ENCODE results near the gene GRIK1. TPM values are rescaled to one million over a fixed set of nuclear protein-coding genes. Genes with fewer than 3 reads are reported as not detected.

The GRIK1 gene
- total RNA-seq, 1 donor from 2014 or later: not detected

- no peak for ATAC-seq
Observed at GRCh38 chr21:29771491-29772066, 168.2 kb downstream of the GRIK1 start.

GRCh38 chr21:29763674-29764073, 176.1 kb downstream of the GRIK1 start:
- ATAC-seq: no peak

DNA sequence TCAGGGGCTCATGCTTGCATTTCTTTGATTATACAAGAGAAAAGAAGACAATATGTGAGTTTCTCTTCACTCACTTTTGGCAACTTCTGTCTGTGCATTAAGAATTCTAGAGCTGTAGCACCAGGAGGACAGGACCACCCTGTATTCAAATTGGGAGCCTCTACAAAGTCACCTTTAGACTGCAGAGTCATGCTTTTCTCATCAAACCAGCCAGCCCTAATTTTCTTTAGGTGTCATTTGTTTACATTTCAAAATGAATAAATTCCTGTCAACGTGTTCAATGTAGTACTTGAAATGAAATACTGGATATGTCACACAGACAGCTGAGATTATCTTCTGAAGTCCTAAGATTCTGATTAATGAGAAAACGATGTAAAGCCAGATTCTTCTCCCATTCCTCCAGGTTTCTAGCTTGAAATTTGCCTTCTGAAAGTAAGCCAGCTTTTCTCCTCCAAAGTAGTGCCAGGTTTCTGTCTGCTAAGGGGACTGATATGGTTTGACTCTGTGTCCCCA, 177.2 kb downstream of the GRIK1 start:
- no peak for ATAC-seq

DNA sequence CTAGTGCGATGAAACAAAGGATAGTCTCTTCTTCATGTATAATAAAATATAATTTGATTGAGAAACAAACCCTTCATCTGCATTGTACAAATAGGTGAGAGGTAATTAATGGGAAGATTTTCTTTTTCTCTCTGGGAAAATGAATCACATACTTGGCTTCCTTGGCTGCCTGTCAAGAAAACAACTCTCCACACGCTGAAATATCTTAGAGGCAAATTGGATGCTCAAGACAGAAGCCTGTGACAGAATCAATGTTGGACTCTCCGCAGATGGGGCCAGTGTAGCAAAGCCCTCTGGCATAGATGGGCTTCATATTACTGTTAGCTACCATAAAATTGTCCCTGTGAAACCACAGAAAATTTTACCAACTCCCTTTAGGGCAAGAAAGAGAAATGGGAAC, 186.6 kb downstream of the GRIK1 start:
- no peak for ATAC-seq

DNA sequence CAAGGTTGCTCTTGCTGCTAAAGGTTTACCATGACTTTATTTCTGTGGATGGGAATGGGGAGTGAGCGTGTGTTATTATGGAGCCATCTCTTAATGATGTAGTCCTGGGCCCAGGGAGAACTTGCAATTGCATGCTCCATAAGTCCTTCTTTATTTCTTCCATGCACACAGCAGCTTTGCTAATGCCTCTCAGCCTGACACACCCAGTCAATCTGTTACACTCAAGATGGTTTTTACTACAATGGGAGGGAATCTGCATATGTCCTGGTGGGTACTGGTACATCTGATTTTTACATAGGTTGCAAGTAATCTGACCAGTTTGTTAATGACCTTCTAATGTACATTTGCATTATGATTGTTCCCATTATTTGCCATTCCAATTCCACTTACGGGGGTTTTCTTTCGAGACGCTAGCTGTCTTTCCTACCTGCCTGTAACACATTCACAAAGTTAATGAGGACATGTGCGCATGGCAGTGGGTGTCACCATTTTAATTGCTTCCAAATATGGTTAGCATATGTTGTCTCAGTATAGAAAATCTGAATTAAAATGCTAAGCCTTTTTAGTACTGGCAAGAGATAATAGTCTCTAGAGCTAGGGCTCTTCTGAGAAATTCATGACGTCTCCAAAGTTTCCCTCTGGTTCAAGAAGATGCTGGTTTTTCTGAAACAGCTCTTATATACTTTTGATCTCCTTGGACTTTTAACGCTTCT, 188.2 kb downstream of the GRIK1 start:
- ATAC-seq: no peak

DNA sequence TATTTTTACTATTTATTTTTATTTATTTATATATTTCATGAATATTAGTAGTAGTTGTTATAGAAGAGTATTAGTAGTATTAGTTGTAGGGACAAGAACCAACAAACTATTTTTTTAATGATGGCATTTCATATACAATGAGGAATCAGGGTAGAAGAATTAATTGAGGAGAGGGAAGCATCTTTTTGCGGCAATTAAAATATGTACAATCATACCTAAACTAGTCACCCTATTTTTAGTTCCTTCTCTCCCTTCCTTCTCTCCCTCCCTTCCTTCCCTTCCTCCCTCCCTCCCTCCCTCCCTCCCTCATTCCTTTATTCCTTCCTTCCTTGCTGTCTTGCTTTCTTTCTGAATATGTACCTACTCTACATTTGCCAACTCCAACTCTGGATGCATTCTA, 189.8 kb downstream of the GRIK1 start:
- ATAC-seq: no peak

GRCh38 chr21:29749223-29749622, 190.6 kb downstream of the GRIK1 start:
- no peak for ATAC-seq

DNA sequence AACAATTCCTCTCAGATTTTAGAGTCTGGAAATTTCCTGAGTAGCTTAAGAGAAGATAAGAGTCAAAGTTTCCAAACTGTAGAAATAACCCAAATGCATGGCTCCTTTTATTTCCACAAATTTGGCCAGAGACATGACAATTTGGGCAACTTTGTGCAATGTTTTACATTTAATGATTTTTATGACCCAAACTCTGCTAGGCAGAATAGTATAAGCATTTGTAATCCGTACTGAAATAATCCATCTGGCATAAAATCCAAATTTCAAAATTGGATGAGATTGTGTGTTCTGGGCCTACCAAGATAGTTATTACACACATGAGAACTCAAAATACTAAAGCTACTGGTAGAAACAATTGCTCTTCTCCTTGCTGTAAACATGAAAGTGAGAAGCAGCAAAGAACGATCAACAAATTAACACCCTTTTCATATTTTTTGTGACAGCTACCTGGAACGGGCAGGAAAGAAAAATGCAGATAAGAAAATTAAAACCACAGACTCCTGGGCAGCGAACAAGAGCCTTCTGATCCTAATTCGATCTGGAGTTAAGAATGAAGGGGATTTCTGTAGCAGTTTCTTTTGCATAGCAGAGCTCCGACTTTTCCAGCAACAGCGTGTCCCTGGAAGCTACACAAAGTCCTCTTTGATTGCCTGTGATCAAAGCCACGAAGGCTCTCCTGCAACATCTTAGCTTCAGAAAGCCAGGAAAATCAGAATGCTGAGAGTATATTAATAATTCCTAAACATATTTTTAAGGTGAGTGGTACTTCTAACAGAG, 191.2 kb downstream of the GRIK1 start:
- no peak for ATAC-seq

DNA sequence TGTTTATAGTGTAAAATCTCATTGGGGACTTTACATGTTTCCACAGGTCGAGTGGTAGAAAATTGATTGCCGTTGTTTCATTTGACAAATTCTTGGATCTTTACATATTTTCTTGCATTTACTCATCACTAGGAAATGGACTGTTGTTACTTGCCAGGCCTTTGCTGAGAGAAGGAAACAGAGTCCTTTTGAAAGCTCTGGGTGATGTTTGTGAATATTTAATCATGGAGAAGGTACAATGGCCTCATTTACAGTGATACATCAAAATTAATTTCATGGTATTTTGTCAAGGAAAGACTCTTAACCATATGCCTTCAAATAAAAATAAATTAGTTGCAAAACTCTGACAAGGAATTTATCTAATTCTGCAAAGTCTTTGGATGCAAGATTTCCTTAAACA, 198.0 kb downstream of the GRIK1 start:
- no peak for ATAC-seq

- ATAC-seq: no peak
Observed at GRCh38 chr21:29739176-29739575, 200.6 kb downstream of the GRIK1 start.

GRCh38 chr21:29738730-29739129, 201.1 kb downstream of the GRIK1 start:
- no peak for ATAC-seq

DNA sequence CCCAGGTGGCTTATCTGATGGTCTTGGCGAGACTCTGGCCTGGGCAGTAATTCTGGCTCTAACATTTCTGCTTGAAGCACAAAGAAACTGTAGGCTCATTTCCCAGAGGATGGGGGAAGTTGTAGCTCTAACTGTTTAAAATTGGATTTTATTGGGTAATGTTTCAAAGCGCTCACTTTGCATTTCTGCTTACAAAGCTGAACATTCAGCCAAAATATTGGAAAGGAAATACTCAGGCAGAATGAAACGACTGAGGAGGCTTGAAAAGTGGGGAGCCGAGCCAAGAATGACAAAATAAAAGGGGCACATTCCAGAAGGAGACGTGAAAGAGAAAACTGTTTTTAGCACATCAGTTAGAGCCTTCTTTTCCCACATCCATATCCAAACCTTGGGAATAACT, 202.6 kb downstream of the GRIK1 start:
- no peak for ATAC-seq

DNA sequence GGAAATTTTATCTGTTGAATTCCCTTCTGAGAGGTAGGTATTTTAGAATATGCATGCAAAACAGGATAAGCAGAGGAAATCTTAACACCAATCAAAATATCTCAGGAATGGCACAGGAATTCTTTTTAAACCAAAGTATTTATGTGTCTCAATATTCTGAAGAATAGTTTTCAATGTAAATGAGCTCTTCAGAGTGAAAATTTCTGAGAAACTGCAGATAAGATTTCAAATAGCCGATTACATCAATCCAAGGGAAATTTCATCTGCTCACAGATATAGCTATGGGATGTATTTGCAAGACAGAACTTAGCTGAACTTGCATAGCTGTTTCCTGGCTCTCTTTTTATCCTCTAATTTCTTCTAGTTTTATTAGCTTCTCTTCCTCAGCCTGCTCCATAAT, 209.5 kb downstream of the GRIK1 start:
- no peak for ATAC-seq

GRCh38 chr21:29726044-29726443, 213.8 kb downstream of the GRIK1 start:
- no peak for ATAC-seq

GRCh38 chr21:29725025-29725736, 214.6 kb downstream of the GRIK1 start:
- no peak for ATAC-seq

DNA sequence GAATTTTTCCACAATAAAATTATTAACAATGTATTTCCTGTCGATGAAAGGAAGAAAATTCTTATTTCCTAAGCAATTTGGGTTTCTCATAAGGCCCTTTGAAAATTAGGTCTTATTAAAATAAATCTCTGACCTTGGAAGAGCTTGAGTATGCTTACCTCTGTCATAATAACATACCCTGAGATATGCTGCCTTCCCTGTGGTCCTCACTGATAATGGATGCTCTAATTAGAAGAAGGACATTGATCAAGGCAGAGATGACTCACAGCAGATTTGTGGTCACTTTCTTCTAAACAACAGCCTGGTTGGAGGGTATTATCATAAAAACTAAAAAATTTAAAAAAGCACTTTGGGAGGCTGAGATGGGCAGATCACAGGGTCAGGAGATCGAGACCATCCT, 217.8 kb downstream of the GRIK1 start:
- ATAC-seq: no peak

- no peak for ATAC-seq
Observed at GRCh38 chr21:29721221-29721620, 218.6 kb downstream of the GRIK1 start.

GRCh38 chr21:29719521-29719920, 220.3 kb downstream of the GRIK1 start:
- no peak for ATAC-seq

DNA sequence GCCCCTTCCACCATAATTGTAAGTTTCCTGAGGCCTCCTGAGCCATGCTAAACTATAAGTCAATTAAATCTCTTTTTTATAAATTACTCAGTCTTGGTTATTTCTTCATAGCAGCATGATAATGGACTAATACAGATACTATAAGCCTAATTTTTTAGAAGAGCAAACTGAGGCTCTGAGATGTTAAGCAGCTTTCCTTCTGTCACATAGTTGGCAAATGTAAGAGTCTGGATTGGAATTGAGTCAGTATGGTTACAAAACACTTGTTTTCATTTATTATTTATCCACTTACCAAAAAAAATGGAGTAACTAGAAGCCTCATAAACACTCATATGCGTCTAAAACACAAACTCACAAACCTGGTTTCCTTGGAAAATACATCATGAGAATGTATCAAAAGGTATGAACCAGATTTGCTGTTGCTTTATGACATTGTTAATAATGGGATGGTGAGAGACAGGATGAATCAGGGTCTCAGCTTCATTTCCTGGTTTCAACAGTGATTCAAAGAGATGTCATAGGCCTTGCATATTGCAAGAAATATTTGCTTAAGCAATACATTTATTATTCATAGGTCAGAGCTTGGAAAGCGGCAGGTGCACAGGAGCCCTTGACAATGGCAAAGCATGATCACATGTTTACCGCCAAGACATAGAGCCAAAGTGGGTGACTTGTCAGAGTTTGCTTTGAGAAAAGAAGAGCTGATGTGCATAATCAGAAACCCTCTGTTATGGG, 221.5 kb downstream of the GRIK1 start:
- ATAC-seq: peak; percentile 95

- ATAC-seq: no peak
Observed at GRCh38 chr21:29717659-29718058, 222.1 kb downstream of the GRIK1 start.

DNA sequence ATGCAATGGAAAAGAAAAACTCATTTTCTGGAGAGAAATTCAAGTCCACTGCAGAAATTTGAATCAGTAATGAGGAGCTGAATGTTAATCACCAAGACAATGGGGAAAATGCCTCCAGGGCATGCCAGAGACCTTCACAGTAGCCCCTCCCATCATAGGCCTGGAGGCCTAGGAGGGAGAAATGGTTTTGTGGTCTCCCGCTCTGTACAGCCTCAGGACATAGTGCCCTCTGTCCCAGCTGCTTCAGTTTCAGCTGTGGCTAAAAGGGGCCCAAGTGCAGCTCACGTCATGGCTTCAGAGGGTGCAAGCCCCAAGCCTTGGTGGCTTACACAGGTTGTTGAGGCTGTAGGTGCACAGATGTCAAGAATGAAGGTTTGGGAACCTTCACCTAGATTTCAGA, 223.0 kb downstream of the GRIK1 start:
- ATAC-seq: no peak

GRCh38 chr21:29715089-29715488, 224.7 kb downstream of the GRIK1 start:
- ATAC-seq: no peak
